Testis (tissue), 3 donors: ENCODE data around the gene SPPL2B. TPM values are rescaled to one million over a fixed set of nuclear protein-coding genes. Genes with fewer than 3 reads are reported as not detected.

Experiments used
- DNase-seq: peaks from one replicate; pipeline ENCODE4 v3.0.0-alpha.2; 2019
- H3K27ac ChIP-seq, 2 donors: fragments of 200-600 bp; sonication (generic); one replicate each; pipeline ENCODE4 v1.5.1; 2019
- H3K27me3 ChIP-seq: fragments of 200-600 bp; sonication (generic); one replicate; pipeline ENCODE4 v1.5.1; 2019
- H3K36me3 ChIP-seq: fragments of 200-600 bp; sonication (generic); one replicate; pipeline ENCODE4 v1.5.1; 2017; ENCODE audit warnings: low read depth; ENCODE audit errors: missing control alignments
- H3K4me1 ChIP-seq: fragments of 200-600 bp; sonication (generic); one replicate; pipeline ENCODE4 v1.5.1; 2019
- H3K4me3 ChIP-seq, 2 donors: fragments of 200-600 bp; sonication (generic); one replicate each; pipeline ENCODE4 v1.5.1; 2017 to 2019
- H3K9me3 ChIP-seq: fragments of 200-600 bp; sonication (generic); one replicate; pipeline ENCODE4 v1.5.1; 2017
- CTCF ChIP-seq, 3 experiments: fragments of 450-650 bp in 2 of 3; fragments of 200-600 bp in 1 of 3; sonication (generic) in 1 of 3; IDR thresholded peaks; one replicate each; pipeline ENCODE4 v1.5.1; 2016 to 2019; ENCODE audit warnings: antibody characterized with exemption in 3 of 3, mild to moderate bottlenecking in 2 of 3, moderate library complexity in 1 of 3
- POLR2A ChIP-seq: fragments of 450-650 bp; IDR thresholded peaks from one replicate; pipeline ENCODE4 v1.6.1; 2017; ENCODE audit warnings: antibody characterized with exemption, mild to moderate bottlenecking, moderate library complexity
- WGBS, 2 donors: methylation state at CpG; one replicate each; pipeline ENCODE4 v1.1.5; 2018; 5-methylcytosine and 5-hydroxymethylcytosine counted together
- intact Hi-C: fragments of 100-400 bp; cut with DNase I; formaldehyde crosslinking; loops from one replicate; pipeline ENCODE4 v1.15.1; 2023; ENCODE audit warnings: low total_unique reads
- polyA plus RNA-seq: library from polyadenylated mRNA; stranded (reverse); fragments of 350-450 nt; fragmentation: Illumina TruSeq; extraction: RNeasy Lipid Tissue Mini Kit (QIAGEN cat#74804); gene quantifications from one replicate; pipeline ENCODE4 v1.2.3, GENCODE V29; 2014; ENCODE audit warnings: low read depth, low replicate concordance; ENCODE audit not compliant: insufficient read depth
- total RNA-seq, 2 donors: library from RNA; depleted of rRNA; stranded (reverse); fragments of >200 nt; gene quantifications; one replicate each; pipeline ENCODE4 v1.2.3, GENCODE V29; 2016

SPPL2B gene
- total and polyA plus RNA-seq, 3 donors from 2014 or later: 132 to 215 (median 158) TPM

- H3K27me3 ChIP-seq: no peaks in the 10 kb centered on the region
- peaks cover 13% of the 10 kb centered on the region for H3K4me1 ChIP-seq
- H3K27ac ChIP-seq: no peak overlapping the region
- DNase-seq: no peak
- TF ChIP-seq CTCF (IDR thresholded peaks at IDR 0.05) (no peak), POLR2A (no peak)
- intact Hi-C loops: no loop called here
- H3K36me3 ChIP-seq: no peaks in the 10 kb centered on the region
- no peak overlapping the region for H3K4me3 ChIP-seq
- no peaks in the 10 kb centered on the region for H3K9me3 ChIP-seq
- 76 to 85% methylated on average over 7 to 11 of the region's 11 CpGs for WGBS, 2 donors
Observed at GRCh38 chr19:2282862-2283237, 45.6 kb upstream of the SPPL2B start.

- intact Hi-C loops: no loop called here
- no peak for TF ChIP-seq CTCF (IDR thresholded peaks at IDR 0.05)
- no peak for TF ChIP-seq POLR2A
- no peak for DNase-seq
- no peaks in the 10 kb centered on the region for H3K27me3 ChIP-seq
- no peak overlapping the region for H3K27ac ChIP-seq
- peaks cover 13% of the 10 kb centered on the region for H3K4me1 ChIP-seq
- no peaks in the 10 kb centered on the region for H3K9me3 ChIP-seq
- WGBS, 2 donors: 94% methylated on average over 8 of the region's 8 CpGs
- H3K4me3 ChIP-seq: no peak overlapping the region
- H3K36me3 ChIP-seq: no peaks in the 10 kb centered on the region
Observed at GRCh38 chr19:2283835-2284507, 44.5 kb upstream of the SPPL2B start.

- 90 to 91% methylated on average over 20 of the region's 20 CpGs for WGBS, 2 donors
- no peaks in the 10 kb centered on the region for H3K27me3 ChIP-seq
- intact Hi-C loops: no loop called here
Observed at GRCh38 chr19:2286402-2287140, 41.9 kb upstream of the SPPL2B start.

GRCh38 chr19:2287585-2288337 is 40.7 kb upstream of the SPPL2B start:
- Histone ChIP-seq H3K36me3 (no peaks in the 10 kb centered on the region), H3K27me3 (no peaks in the 10 kb centered on the region), H3K27ac (no peak overlapping the region), H3K9me3 (no peaks in the 10 kb centered on the region), H3K4me1 (peaks cover 6% of the 10 kb centered on the region), H3K4me3 (no peak overlapping the region)
- intact Hi-C loops: no loop called here
- 70 to 92% methylated on average over 5 to 13 of the region's 13 CpGs for WGBS, 2 donors
- DNase-seq: no peak
- TF ChIP-seq CTCF (IDR thresholded peaks at IDR 0.05) (no peak), POLR2A (no peak)

More at GRCh38 chr19:2286402-2287140, 41.9 kb upstream of the SPPL2B start:
- Histone ChIP-seq H3K36me3 (no peaks in the 10 kb centered on the region), H3K9me3 (no peaks in the 10 kb centered on the region), H3K4me1 (peaks cover 18% of the 10 kb centered on the region), H3K27ac (no peak overlapping the region), H3K4me3 (no peak overlapping the region)
- TF ChIP-seq CTCF (IDR thresholded peaks at IDR 0.05) (no peak), POLR2A (no peak)
- DNase-seq: no peak
